Measurements from ENCODE around the gene KREMEN1. TPM values are rescaled to one million over a fixed set of nuclear protein-coding genes. Genes with fewer than 3 reads are reported as not detected.

KREMEN1 gene
- total and polyA plus RNA-seq, 2 of the 4 experiments (the other 2 are of a cell fraction), result 2.9 to 4.6 TPM

GRCh38 chr22:29203488-29204454 is 130.9 kb downstream of the KREMEN1 start:
- DNase-seq (no peak), ATAC-seq (ENCODE audit: low read depth) (no peak)
- H3K4me3 ChIP-seq (ENCODE audit: insufficient read depth, low read depth, low read length), result no peak overlapping the region
- 83% methylated on average over 2 of the region's 9 CpGs; no CpG with 5 or more reads in 1 of the 2 experiments for WGBS, 2 experiments (ENCODE audit: extremely low coverage in 2 of 2, insufficient read length in 1 of 2)
- intact Hi-C loops (cut with micrococcal nuclease) (loop anchor here (2.0 kb wide), 1 partner anchor 41 kb away; no protein-coding TSS in a partner anchor), in situ Hi-C loops (cut with MboI; ENCODE audit: low sequenced_read_pairs) (no loop called here), dilution Hi-C loops (cut with HindIII; ENCODE audit: low sequenced_read_pairs, unreplicated experiment) (no loop called here)
- TF ChIP-seq MAFK (IDR thresholded peaks at IDR 0.05; ENCODE audit: low read depth, low read length) (no peak), FOS (IDR thresholded peaks at IDR 0.05; ENCODE audit: low read depth, low read length) (no peak), ELK1 (IDR thresholded peaks at IDR 0.05; ENCODE audit: borderline replicate concordance, low read depth, low read length) (no peak), RFX5 (IDR thresholded peaks at IDR 0.05; ENCODE audit: low read depth, low read length) (no peak), CTCF (conservative IDR thresholded peaks at IDR 0.05; ENCODE audit: low read depth, low read length) (no peak), RCOR1 (IDR thresholded peaks at IDR 0.05; ENCODE audit: insufficient replicate concordance, low read length) (no peak)
- H4K91ac ChIP-seq (ENCODE audit: insufficient read depth, low read depth, low read length), result no peak overlapping the region; the same call in 1 of the 2 replicates
- H2BK120ac ChIP-seq (ENCODE audit: low read depth, low read length), result peak overlapping the region; percentile 7; the same call in 1 of the 2 replicates
- ChIA-PET POLR2A (ENCODE audit: unreplicated experiment) (interaction anchor here (0.6 kb wide), 1 partner anchor 58 kb away, joined by 3 read pairs; no protein-coding TSS in a partner anchor), CTCF (interaction anchor here (0.6 to 1.9 kb wide), 5 partner anchors 29 to 252 kb away, joined by 3 to 7 read pairs (median 3); no protein-coding TSS in a partner anchor)
- H3K9ac ChIP-seq (ENCODE audit: low read depth, low read length), result no peak overlapping the region
- H4K5ac ChIP-seq (ENCODE audit: low read depth, low read length), result no peak overlapping the region
- no TSS peak for BruUV-seq (replicated peaks)
- H3K4me2 ChIP-seq (ENCODE audit: low read depth, low read length), result no peak overlapping the region
- H3K4me1 ChIP-seq (ENCODE audit: control insufficient read depth, insufficient read depth, low read length), result peaks cover 9% of the 10 kb centered on the region; the same call in 1 of the 2 replicates
- H3K9me1 ChIP-seq (ENCODE audit: insufficient read depth, low read length), result peaks cover 15% of the 10 kb centered on the region
- no peak overlapping the region for H4K8ac ChIP-seq (ENCODE audit: low read depth in 2 of 2, low read length in 2 of 2)
- no peak overlapping the region for H3K27ac ChIP-seq (ENCODE audit: insufficient read depth, low read length)
- no peak overlapping the region for H3K23ac ChIP-seq (ENCODE audit: low read depth, low read length)
- H2AK5ac ChIP-seq (ENCODE audit: low read depth, low read length), result peak overlapping the region; percentile 51; the same call in 1 of the 2 replicates
- H3K4ac ChIP-seq (ENCODE audit: low read depth, low read length), result 0 out of 2 replicates have a peak overlapping the region, but pooled peaks have one; percentile 33
- no peak overlapping the region for H3K18ac ChIP-seq (ENCODE audit: low read depth, low read length)
- H2BK20ac ChIP-seq (ENCODE audit: low read depth, low read length), result no peak overlapping the region; the same call in 1 of the 2 replicates
- no peak overlapping the region for H2BK15ac ChIP-seq (ENCODE audit: low read depth, low read length)
- no peak overlapping the region for H2AK9ac ChIP-seq (replicated peaks; ENCODE audit: low read depth, low read length, poor library complexity)
- H2BK5ac ChIP-seq (ENCODE audit: low read depth, low read length, poor library complexity, severe bottlenecking), result no peak overlapping the region
- H2AFZ ChIP-seq (replicated peaks; ENCODE audit: low read length, poor library complexity), result no peak overlapping the region
- H3K36me3 ChIP-seq (ENCODE audit: control insufficient read depth, insufficient read depth, low read length), result no peaks in the 10 kb centered on the region
- no peak overlapping the region for H3K56ac ChIP-seq (ENCODE audit: extremely low read depth, insufficient read depth, low read length)
- H3K27me3 ChIP-seq (ENCODE audit: control insufficient read depth, insufficient read depth, low read length), result peaks cover 13% of the 10 kb centered on the region
- no peaks in the 10 kb centered on the region for H3K79me1 ChIP-seq (ENCODE audit: low read depth in 1 of 2, low read length in 2 of 2)
- no peaks in the 10 kb centered on the region for H4K20me1 ChIP-seq (ENCODE audit: insufficient read depth, low read length)
- H3K14ac ChIP-seq (replicated peaks; ENCODE audit: low read depth, low read length), result no peak overlapping the region
- no peaks in the 10 kb centered on the region for H3K9me3 ChIP-seq (ENCODE audit: control insufficient read depth, insufficient read depth, low read length)
